Activated CD4-positive, alpha-beta T cell treated with anti-CD3 and anti-CD28 coated beads, Interleukin-2, amount 50 U/mL, for 16 hours (primary cell): ENCODE data around the gene FNDC3B.

Experiments
- DNase-seq: peaks from one replicate; pipeline ENCODE4 v3.0.0-alpha.2; 2020

Gene FNDC3B

GRCh38 chr3:172056416-172056815 lies 17.0 kb downstream of the FNDC3B start:
- DNase-seq: no peak

- no peak for DNase-seq
These were observed 17.7 kb downstream of the FNDC3B start for GRCh38 chr3:172057059-172057458.

GRCh38 chr3:172057624-172058327 lies 18.4 kb downstream of the FNDC3B start:
- DNase-seq: no peak

- DNase-seq: no peak
These were observed 20.2 kb downstream of the FNDC3B start for GRCh38 chr3:172059532-172059931.

GRCh38 chr3:172060234-172060633 lies 20.9 kb downstream of the FNDC3B start:
- no peak for DNase-seq

GRCh38 chr3:172061724-172062184 lies 22.4 kb downstream of the FNDC3B start:
- no peak for DNase-seq

GRCh38 chr3:172062761-172063160 lies 23.4 kb downstream of the FNDC3B start:
- DNase-seq: no peak

GRCh38 chr3:172063456-172064432 lies 24.4 kb downstream of the FNDC3B start:
- DNase-seq: no peak

- DNase-seq: no peak
These were observed 26.1 kb downstream of the FNDC3B start for GRCh38 chr3:172065527-172065926.

GRCh38 chr3:172065967-172066762 lies 26.8 kb downstream of the FNDC3B start:
- no peak for DNase-seq

- DNase-seq: no peak
These were observed 27.8 kb downstream of the FNDC3B start for GRCh38 chr3:172066880-172067796.

GRCh38 chr3:172067837-172068440 lies 28.6 kb downstream of the FNDC3B start:
- DNase-seq: no peak

GRCh38 chr3:172068977-172069376 lies 29.6 kb downstream of the FNDC3B start:
- DNase-seq: no peak

GRCh38 chr3:172069478-172069877 lies 30.1 kb downstream of the FNDC3B start:
- no peak for DNase-seq

- DNase-seq: no peak
These were observed 30.9 kb downstream of the FNDC3B start for GRCh38 chr3:172070269-172070668.

- no peak for DNase-seq
These were observed 31.4 kb downstream of the FNDC3B start for GRCh38 chr3:172070802-172071201.

- no peak for DNase-seq
These were observed 32.5 kb downstream of the FNDC3B start for GRCh38 chr3:172071780-172072330.

GRCh38 chr3:172072543-172072942 lies 33.2 kb downstream of the FNDC3B start:
- DNase-seq: no peak

GRCh38 chr3:172073262-172073915 lies 34.0 kb downstream of the FNDC3B start:
- DNase-seq: no peak

- no peak for DNase-seq
These were observed 34.7 kb downstream of the FNDC3B start for GRCh38 chr3:172074032-172074431.

GRCh38 chr3:172074586-172074985 lies 35.2 kb downstream of the FNDC3B start:
- DNase-seq: no peak
